ENCODE results near the gene TMEM250. TPM values are rescaled to one million over a fixed set of nuclear protein-coding genes. Genes with fewer than 3 reads are reported as not detected.

Gene TMEM250
- total and polyA plus RNA-seq, 4 donors, result 6.7 to 19.5 (median 17.2) TPM

DNA sequence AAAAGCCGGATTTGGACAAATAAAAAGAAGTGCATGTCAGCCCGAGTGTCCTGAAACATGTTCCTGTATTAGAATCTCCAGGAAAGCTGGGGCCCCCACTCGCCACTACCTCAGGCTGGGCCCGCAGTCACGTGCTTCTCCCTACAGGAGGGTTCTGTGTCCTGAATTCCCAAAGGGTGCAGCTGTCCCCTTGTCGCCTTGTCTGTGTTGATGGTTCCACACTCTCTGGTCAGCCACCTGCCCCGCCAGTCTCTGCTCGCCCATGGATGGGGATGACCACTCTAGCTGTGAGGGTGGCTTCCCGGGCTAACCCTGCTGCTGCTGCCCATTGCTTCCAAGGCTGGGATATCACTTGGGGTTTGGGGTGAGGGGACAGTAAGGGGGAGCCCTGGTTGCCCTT lies 3.1 kb upstream of the TMEM250 start (continued):
- TF ChIP-seq, protein P1, sequence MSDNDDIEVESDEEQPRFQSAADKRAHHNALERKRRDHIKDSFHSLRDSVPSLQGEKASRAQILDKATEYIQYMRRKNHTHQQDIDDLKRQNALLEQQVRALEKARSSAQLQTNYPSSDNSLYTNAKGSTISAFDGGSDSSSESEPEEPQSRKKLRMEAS (IDR thresholded peaks at IDR 0.05), result no peak
- no peak for TF ChIP-seq GABPA (IDR thresholded peaks at IDR 0.05 in 1 of 2, conservative IDR thresholded peaks at IDR 0.05 in 1 of 2)
- no peak for TF ChIP-seq TAF1 (conservative IDR thresholded peaks at IDR 0.05)
- no peak for TF ChIP-seq RXRA (IDR thresholded peaks at IDR 0.05)
- no peak for TF ChIP-seq NR2F2 (IDR thresholded peaks at IDR 0.05)
- no peak for TF ChIP-seq RAD21 (IDR thresholded peaks at IDR 0.05)

DNA sequence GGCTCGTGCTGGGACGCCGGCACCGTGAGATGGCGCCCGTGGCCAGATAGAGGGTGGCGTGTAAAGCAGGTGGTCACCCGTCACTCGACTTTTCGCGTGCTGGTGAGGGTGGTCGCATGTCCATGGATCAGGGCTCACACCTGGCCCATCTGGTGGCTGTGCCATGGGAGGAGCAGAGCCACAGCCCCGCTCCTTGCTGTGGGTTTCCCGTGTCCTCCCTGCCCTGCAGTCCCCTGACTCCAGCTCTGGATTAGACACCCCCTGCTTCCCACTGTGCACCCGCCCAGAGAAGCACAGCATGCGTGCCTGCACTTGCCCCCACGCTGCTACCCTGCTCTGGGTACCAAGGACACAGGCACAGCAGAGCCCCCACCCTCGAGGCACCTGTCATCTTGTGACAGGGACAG lies 1.8 kb upstream of the TMEM250 start:
- 88% methylated on average over 18 of the region's 18 CpGs for WGBS
- DNase-seq (ENCODE audit: low spot score), result no peak
- TF ChIP-seq, protein P2, sequence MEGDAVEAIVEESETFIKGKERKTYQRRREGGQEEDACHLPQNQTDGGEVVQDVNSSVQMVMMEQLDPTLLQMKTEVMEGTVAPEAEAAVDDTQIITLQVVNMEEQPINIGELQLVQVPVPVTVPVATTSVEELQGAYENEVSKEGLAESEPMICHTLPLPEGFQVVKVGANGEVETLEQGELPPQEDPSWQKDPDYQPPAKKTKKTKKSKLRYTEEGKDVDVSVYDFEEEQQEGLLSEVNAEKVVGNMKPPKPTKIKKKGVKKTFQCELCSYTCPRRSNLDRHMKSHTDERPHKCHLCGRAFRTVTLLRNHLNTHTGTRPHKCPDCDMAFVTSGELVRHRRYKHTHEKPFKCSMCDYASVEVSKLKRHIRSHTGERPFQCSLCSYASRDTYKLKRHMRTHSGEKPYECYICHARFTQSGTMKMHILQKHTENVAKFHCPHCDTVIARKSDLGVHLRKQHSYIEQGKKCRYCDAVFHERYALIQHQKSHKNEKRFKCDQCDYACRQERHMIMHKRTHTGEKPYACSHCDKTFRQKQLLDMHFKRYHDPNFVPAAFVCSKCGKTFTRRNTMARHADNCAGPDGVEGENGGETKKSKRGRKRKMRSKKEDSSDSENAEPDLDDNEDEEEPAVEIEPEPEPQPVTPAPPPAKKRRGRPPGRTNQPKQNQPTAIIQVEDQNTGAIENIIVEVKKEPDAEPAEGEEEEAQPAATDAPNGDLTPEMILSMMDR (IDR thresholded peaks at IDR 0.05; ENCODE audit: low read depth, low read length, missing input control), result no peak
- TF ChIP-seq HNF4G (IDR thresholded peaks at IDR 0.05) (no peak), RAD21 (IDR thresholded peaks at IDR 0.05) (no peak), RXRA (IDR thresholded peaks at IDR 0.05) (no peak), TAF1 (conservative IDR thresholded peaks at IDR 0.05) (no peak), FOXA1 (IDR thresholded peaks at IDR 0.05) (no peak), EGR1 (IDR thresholded peaks at IDR 0.05; ENCODE audit: low read depth in 2 of 2) (no peak), SP1 (IDR thresholded peaks at IDR 0.05) (no peak), FOXA2 (IDR thresholded peaks at IDR 0.05) (no peak), YY1 (IDR thresholded peaks at IDR 0.05) (no peak), GABPA (IDR thresholded peaks at IDR 0.05 in 1 of 2, conservative IDR thresholded peaks at IDR 0.05 in 1 of 2) (no peak), NR2F2 (IDR thresholded peaks at IDR 0.05) (no peak), JUND (IDR thresholded peaks at IDR 0.05) (no peak), HNF4A (conservative IDR thresholded peaks at IDR 0.05) (no peak)
- TF ChIP-seq, protein P3, sequence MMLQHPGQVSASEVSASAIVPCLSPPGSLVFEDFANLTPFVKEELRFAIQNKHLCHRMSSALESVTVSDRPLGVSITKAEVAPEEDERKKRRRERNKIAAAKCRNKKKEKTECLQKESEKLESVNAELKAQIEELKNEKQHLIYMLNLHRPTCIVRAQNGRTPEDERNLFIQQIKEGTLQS (IDR thresholded peaks at IDR 0.05), result no peak
- TF ChIP-seq, protein P4, sequence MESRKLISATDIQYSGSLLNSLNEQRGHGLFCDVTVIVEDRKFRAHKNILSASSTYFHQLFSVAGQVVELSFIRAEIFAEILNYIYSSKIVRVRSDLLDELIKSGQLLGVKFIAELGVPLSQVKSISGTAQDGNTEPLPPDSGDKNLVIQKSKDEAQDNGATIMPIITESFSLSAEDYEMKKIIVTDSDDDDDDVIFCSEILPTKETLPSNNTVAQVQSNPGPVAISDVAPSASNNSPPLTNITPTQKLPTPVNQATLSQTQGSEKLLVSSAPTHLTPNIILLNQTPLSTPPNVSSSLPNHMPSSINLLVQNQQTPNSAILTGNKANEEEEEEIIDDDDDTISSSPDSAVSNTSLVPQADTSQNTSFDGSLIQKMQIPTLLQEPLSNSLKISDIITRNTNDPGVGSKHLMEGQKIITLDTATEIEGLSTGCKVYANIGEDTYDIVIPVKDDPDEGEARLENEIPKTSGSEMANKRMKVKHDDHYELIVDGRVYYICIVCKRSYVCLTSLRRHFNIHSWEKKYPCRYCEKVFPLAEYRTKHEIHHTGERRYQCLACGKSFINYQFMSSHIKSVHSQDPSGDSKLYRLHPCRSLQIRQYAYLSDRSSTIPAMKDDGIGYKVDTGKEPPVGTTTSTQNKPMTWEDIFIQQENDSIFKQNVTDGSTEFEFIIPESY (IDR thresholded peaks at IDR 0.05), result no peak
- TF ChIP-seq, protein P5, sequence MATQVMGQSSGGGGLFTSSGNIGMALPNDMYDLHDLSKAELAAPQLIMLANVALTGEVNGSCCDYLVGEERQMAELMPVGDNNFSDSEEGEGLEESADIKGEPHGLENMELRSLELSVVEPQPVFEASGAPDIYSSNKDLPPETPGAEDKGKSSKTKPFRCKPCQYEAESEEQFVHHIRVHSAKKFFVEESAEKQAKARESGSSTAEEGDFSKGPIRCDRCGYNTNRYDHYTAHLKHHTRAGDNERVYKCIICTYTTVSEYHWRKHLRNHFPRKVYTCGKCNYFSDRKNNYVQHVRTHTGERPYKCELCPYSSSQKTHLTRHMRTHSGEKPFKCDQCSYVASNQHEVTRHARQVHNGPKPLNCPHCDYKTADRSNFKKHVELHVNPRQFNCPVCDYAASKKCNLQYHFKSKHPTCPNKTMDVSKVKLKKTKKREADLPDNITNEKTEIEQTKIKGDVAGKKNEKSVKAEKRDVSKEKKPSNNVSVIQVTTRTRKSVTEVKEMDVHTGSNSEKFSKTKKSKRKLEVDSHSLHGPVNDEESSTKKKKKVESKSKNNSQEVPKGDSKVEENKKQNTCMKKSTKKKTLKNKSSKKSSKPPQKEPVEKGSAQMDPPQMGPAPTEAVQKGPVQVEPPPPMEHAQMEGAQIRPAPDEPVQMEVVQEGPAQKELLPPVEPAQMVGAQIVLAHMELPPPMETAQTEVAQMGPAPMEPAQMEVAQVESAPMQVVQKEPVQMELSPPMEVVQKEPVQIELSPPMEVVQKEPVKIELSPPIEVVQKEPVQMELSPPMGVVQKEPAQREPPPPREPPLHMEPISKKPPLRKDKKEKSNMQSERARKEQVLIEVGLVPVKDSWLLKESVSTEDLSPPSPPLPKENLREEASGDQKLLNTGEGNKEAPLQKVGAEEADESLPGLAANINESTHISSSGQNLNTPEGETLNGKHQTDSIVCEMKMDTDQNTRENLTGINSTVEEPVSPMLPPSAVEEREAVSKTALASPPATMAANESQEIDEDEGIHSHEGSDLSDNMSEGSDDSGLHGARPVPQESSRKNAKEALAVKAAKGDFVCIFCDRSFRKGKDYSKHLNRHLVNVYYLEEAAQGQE (IDR thresholded peaks at IDR 0.05), result no peak
- TF ChIP-seq, protein P1 (IDR thresholded peaks at IDR 0.05), result no peak
- no peaks in the 10 kb centered on the region for H3K9me3 ChIP-seq (ENCODE audit: control insufficient read depth in 4 of 4, low read length in 3 of 4)
- peaks cover 0 to 3% (median 3%) of the 10 kb centered on the region in 4 donors for H3K36me3 ChIP-seq (ENCODE audit: control insufficient read depth in 4 of 4, insufficient read depth in 3 of 4, low read depth in 1 of 4, low read length in 3 of 4)
- H3K4me3 ChIP-seq (ENCODE audit: low read depth in 1 of 3, low read length in 3 of 3), result no peak overlapping the region
- no peak overlapping the region for H3K9ac ChIP-seq (ENCODE audit: low read depth in 1 of 2, low read length in 2 of 2)
- peaks cover 10 to 37% (median 27%) of the 10 kb centered on the region in 4 donors for H3K4me1 ChIP-seq (ENCODE audit: control insufficient read depth in 4 of 4, insufficient read depth in 4 of 4, low read length in 3 of 4)
- no peaks in the 10 kb centered on the region for H3K27me3 ChIP-seq (ENCODE audit: control insufficient read depth in 4 of 4, insufficient read depth in 4 of 4, low read length in 3 of 4)
- H3K27ac ChIP-seq (ENCODE audit: low read depth in 1 of 2, low read length in 2 of 2), result no peak overlapping the region

Data from liver (tissue), 9 donors.